Astrocyte of the spinal cord (primary cell): Measurements from ENCODE around the gene STX2.

Experiments
- DNase-seq: peaks from one replicate; pipeline ENCODE4 v3.0.0; 2011; ENCODE audit warnings: low read depth, low spot score
- H3K4me3 ChIP-seq: 2 replicates; pipeline ENCODE4 v1.5.1; 2011; ENCODE audit warnings: low read depth, mild to moderate bottlenecking, low read length, moderate library complexity
- in situ Hi-C: cut with HindIII; loops from 2 replicates; pipeline ENCODE4 v1.10.0; 2017; ENCODE audit warnings: low sequenced_read_pairs
- TF ChIP-seq, protein P1 (sequence below): IDR thresholded peaks from 2 replicates; pipeline ENCODE4 v1.5.1; 2012; ENCODE audit warnings: low read depth, mild to moderate bottlenecking, low read length, inconsistent platforms

The STX2 gene

GRCh38 chr12:130795906-130796305 lies 43.1 kb downstream of the STX2 start:
- DNase-seq, result no peak
- in situ Hi-C loops, result no loop called here
- no peak overlapping the region for H3K4me3 ChIP-seq
- TF ChIP-seq, protein P1, sequence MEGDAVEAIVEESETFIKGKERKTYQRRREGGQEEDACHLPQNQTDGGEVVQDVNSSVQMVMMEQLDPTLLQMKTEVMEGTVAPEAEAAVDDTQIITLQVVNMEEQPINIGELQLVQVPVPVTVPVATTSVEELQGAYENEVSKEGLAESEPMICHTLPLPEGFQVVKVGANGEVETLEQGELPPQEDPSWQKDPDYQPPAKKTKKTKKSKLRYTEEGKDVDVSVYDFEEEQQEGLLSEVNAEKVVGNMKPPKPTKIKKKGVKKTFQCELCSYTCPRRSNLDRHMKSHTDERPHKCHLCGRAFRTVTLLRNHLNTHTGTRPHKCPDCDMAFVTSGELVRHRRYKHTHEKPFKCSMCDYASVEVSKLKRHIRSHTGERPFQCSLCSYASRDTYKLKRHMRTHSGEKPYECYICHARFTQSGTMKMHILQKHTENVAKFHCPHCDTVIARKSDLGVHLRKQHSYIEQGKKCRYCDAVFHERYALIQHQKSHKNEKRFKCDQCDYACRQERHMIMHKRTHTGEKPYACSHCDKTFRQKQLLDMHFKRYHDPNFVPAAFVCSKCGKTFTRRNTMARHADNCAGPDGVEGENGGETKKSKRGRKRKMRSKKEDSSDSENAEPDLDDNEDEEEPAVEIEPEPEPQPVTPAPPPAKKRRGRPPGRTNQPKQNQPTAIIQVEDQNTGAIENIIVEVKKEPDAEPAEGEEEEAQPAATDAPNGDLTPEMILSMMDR, result no peak

DNA sequence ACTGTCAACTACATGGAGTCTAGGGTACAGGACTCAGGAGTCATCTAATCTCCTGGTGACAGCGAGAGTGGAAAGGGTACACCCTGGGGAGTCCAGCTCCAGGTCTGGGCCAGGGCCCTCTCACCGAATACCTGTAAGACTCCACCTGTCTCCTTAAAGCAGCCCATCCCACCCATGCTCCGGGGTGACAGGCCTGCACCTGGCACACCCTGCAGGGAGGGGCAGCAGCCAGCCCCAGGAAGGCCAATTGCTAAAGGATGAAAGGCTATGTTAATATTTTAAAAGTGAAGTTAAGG lies 45.5 kb downstream of the STX2 start:
- no peak overlapping the region for H3K4me3 ChIP-seq
- in situ Hi-C loops, result no loop called here

DNA sequence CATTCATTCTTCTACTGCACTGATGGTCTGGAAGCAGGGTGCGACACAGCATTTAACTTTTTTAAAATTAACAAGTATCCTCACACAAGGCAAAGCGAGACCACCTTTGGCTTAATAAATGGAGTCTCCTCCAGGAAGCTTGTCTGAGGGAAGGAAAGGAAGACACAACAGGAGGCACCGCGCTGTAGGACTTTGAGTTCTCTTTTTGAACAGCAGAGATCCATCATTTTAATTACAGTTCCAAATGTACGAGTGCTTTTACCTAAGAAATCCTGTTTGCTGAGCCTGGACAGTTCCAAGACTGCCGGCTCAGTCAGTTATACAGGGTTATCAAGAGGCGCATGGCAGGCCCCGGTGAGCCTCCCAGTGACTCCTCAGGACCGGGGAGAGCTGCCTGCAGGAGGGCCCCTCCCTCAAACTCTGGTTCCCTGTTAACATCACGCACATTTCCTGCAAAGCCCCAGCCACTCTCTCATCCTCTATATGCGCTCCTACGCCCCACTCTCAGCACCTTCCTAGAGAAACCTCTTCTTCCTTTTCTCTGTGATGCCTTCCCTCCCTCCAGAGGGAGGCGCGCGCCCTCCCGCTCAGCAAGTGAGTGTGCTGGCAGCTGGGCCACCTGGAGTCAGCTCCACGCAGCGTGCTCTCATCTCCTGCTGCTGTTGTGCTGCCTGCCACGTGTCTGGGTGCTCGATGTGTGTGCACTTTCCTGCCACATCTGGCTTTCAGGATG lies 46.1 kb downstream of the STX2 start:
- TF ChIP-seq, protein P1, result no peak
- no peak for DNase-seq
- in situ Hi-C loops, result no loop called here
- no peak overlapping the region for H3K4me3 ChIP-seq

More for the DNA sequence above, 45.5 kb downstream of the STX2 start:
- DNase-seq, result no peak
- TF ChIP-seq, protein P1, result no peak

- in situ Hi-C loops, result no loop called here
- no peak for DNase-seq
- TF ChIP-seq, protein P1, result no peak
These were observed 47.4 kb downstream of the STX2 start for GRCh38 chr12:130791629-130792028.

DNA sequence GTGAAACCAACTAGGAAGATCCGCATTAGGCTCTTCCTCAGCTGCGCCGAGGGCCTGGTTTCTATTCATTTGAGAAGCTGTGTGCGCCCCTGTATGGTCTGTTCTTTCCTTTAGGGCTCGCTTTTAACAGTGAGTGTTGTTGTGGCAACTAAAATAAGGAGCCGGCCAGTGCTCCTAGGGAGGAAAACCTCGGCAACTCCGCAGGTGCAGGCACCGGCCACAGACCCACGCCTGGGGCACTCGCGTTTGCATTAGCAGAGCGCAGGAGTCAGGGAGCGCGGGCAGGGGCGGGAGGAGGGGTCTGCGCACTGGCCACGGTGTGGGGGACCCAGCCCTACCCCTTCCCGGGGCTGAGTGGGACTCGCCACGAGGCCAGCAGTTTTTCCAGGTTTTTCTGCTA lies 50.5 kb downstream of the STX2 start:
- TF ChIP-seq, protein P1, result no peak
- DNase-seq, result no peak
- in situ Hi-C loops, result no loop called here
- no peak overlapping the region for H3K4me3 ChIP-seq

More at GRCh38 chr12:130791629-130792028, 47.4 kb downstream of the STX2 start:
- H3K4me3 ChIP-seq, result no peak overlapping the region

- H3K4me3 ChIP-seq, result no peak overlapping the region
- peak; percentile 76 for DNase-seq
- TF ChIP-seq, protein P1, result no peak
- in situ Hi-C loops, result no loop called here
These were observed 51.3 kb downstream of the STX2 start for GRCh38 chr12:130787445-130788410.
